ENCODE measurements around the gene SLC35F4.

GRCh38 chr14:57634335-57634734, 231.6 kb downstream of the SLC35F4 start:
- TF ChIP-seq CTCF (IDR thresholded peaks at IDR 0.05; ENCODE audit: control extremely low read depth in 1 of 3, insufficient read depth in 1 of 3, low read depth in 1 of 3, low read length in 3 of 3) (no peak), SIRT6 (IDR thresholded peaks at IDR 0.05; ENCODE audit: low read length) (no peak), GTF2F1 (IDR thresholded peaks at IDR 0.05; ENCODE audit: borderline replicate concordance, low read depth, low read length) (no peak), BACH1 (IDR thresholded peaks at IDR 0.05; ENCODE audit: low read length) (no peak), TAF1 (IDR thresholded peaks at IDR 0.05; ENCODE audit: low read depth, low read length) (no peak)
